Stomach (tissue), 9 donors: ENCODE measurements around the gene KTI12. TPM values are rescaled to one million over a fixed set of nuclear protein-coding genes. Genes with fewer than 3 reads are reported as not detected.
"Not testable (repeated sequence)": the region's sequence is repeated elsewhere in the genome, so short reads cannot be mapped to it uniquely, and the experiment has no call there.

ENCODE experiments used
- DNase-seq, 2 donors: peaks; one replicate each; pipeline versions ENCODE4 v3.0.0 to v3.0.0-alpha.2; 2013 to 2019
- H3K27ac ChIP-seq, 5 donors: fragments of 200-600 bp in 4 of 5; sonication (generic) in 4 of 5; one replicate each; pipeline ENCODE4 v1.5.1; 2013 to 2019; ENCODE audit warnings: mild to moderate bottlenecking in 1 of 5, moderate library complexity in 1 of 5
- H3K27me3 ChIP-seq, 3 donors: fragments of 200-600 bp; sonication (generic); one replicate each; pipeline ENCODE4 v1.5.1; 2017 to 2019; ENCODE audit warnings: mixed run types in 1 of 3
- H3K36me3 ChIP-seq, 4 donors: fragments of 200-600 bp; sonication (generic); 1 replicate in 3 of 4; 2 replicates in 1 of 4; pipeline ENCODE4 v1.5.1; 2016 to 2019
- H3K4me1 ChIP-seq, 4 donors: fragments of 200-600 bp; sonication (generic); one replicate each; pipeline ENCODE4 v1.5.1; 2016 to 2019
- H3K4me3 ChIP-seq, 4 donors: fragments of 200-600 bp; sonication (generic) in 3 of 4; one replicate each; pipeline ENCODE4 v1.5.1; 2016 to 2019; ENCODE audit warnings: mild to moderate bottlenecking in 1 of 4
- H3K9me3 ChIP-seq, 4 donors: fragments of 200-600 bp; sonication (generic); one replicate each; pipeline ENCODE4 v1.5.1; 2016 to 2019
- CTCF ChIP-seq, 7 experiments: fragments of 450-650 bp in 4 of 7; fragments of 200-600 bp in 3 of 7; sonication (generic) in 3 of 7; IDR thresholded peaks; one replicate each; pipeline ENCODE4 v1.5.1; 2016 to 2019; ENCODE audit warnings: antibody characterized with exemption in 7 of 7, control low read depth in 2 of 7, mild to moderate bottlenecking in 1 of 7
- EP300 ChIP-seq: sonication (generic); formaldehyde crosslinking; IDR thresholded peaks from one replicate; pipeline ENCODE4 v1.6.1; 2017; ENCODE audit warnings: antibody characterized with exemption
- POLR2A ChIP-seq, 4 donors: fragments of 450-650 bp; IDR thresholded peaks; one replicate each; pipeline ENCODE4 v1.6.1; 2016; ENCODE audit warnings: antibody characterized with exemption in 4 of 4, control low read depth in 2 of 4, mild to moderate bottlenecking in 1 of 4, moderate library complexity in 1 of 4
- POLR2AphosphoS5 ChIP-seq, 3 donors: sonication (generic); formaldehyde crosslinking; IDR thresholded peaks; one replicate each; pipeline ENCODE4 v1.6.1; 2016; ENCODE audit warnings: antibody characterized with exemption in 3 of 3
- WGBS, 5 donors: extraction: QIAGEN DNeasy Blood & Tissue Kit in 3 of 5; methylation state at CpG; one replicate each; pipeline versions ENCODE4 v1.1.5 to v1.1.7; 2013 to 2018; 5-methylcytosine and 5-hydroxymethylcytosine counted together
- intact Hi-C: fragments of 100-400 bp; cut with DNase I; formaldehyde crosslinking; loops from one replicate; pipeline ENCODE4 v1.15.1; 2023; ENCODE audit warnings: low total_unique reads
- polyA plus RNA-seq, 3 donors: library from polyadenylated mRNA; stranded (reverse); fragments of 200-250 nt; gene quantifications; one replicate each; pipeline ENCODE4 v1.2.3, GENCODE V29; 2013
- total RNA-seq, 5 donors: library from RNA; depleted of rRNA; stranded (reverse); fragments of >200 nt; gene quantifications; one replicate each; pipeline versions ENCODE4 v1.1.0 to v1.2.3, GENCODE V29; 2014 to 2016
- donor health status: healthy with polysubstance abuse.
- donor health status: Bipolar disorder and iron deficiency.
- donor health status: healthy.

The KTI12 gene
- total and polyA plus RNA-seq, 8 donors, result 4.2 to 15.4 (median 7.3) TPM

- TF ChIP-seq POLR2AphosphoS5 (IDR thresholded peaks at IDR 0.05) (no peak), CTCF (IDR thresholded peaks at IDR 0.05) (no peak), POLR2A (IDR thresholded peaks at IDR 0.05) (no peak), EP300 (no peak)
- Histone ChIP-seq H3K27me3 (no peaks in the 10 kb centered on the region), H3K27ac (no peak overlapping the region), H3K4me3 (peak overlapping the region in 3 of 4 donors; percentile 76 to 97 (median 81)), H3K36me3 (peaks cover 0 to 24% (median 23%) of the 10 kb centered on the region in 4 donors), H3K9me3 (no peaks in the 10 kb centered on the region), H3K4me1 (peaks cover 28 to 53% (median 40%) of the 10 kb centered on the region in 4 donors)
- 80 to 96% (median 86%) methylated on average over 1 of the region's 1 CpG for WGBS, 5 donors
- intact Hi-C loops, result no loop called here
- no peak for DNase-seq
These were observed 20.3 kb upstream of the KTI12 start for GRCh38 chr1:52053862-52054261.

DNA sequence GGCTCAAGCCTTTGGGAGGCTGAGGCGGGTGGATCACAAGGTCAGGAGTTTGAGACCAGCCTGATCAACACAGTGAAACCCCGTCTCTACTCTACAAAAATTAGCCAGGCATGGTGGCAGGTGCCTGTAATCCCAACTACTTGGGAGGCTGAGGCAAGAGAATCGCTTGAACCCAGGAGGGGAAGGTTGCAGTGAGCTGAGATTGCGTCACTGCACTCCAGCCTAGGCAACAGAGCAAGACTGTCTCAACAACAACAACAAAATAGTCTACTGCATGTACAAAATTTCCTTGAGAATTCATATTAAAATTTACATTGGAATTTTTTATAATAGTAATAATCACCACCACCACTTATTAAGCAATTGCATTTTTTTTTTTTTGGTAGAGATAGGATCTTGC lies 15.7 kb upstream of the KTI12 start:
- H3K27me3 ChIP-seq, DNase-seq, H3K27ac ChIP-seq, H3K4me3 ChIP-seq, intact Hi-C loops, H3K9me3 ChIP-seq: not testable (repeated sequence)
- 93 to 99% (median 97%) methylated on average over 4 of the region's 4 CpGs for whole genome bisulfite sequencing, 5 donors
- Histone ChIP-seq H3K36me3 (peaks cover 0 to 28% (median 25%) of the 10 kb centered on the region in 4 donors), H3K4me1 (peaks cover 7 to 27% (median 13%) of the 10 kb centered on the region in 4 donors)

GRCh38 chr1:52045666-52046195 lies 12.1 kb upstream of the KTI12 start:
- H3K4me1 ChIP-seq, H3K4me3 ChIP-seq, intact Hi-C loops, H3K27me3 ChIP-seq, H3K27ac ChIP-seq, DNase-seq, H3K9me3 ChIP-seq: not testable (repeated sequence)
- 94 to 98% (median 97%) methylated on average over 4 of the region's 4 CpGs for WGBS, 5 donors
- H3K36me3 ChIP-seq, result peaks cover 0 to 16% (median 14%) of the 10 kb centered on the region in 4 donors

- no peaks in the 10 kb centered on the region for H3K9me3 ChIP-seq
- 79 to 93% (median 92%) methylated on average over 2 of the region's 2 CpGs for WGBS, 5 donors
- H3K27me3 ChIP-seq, result no peaks in the 10 kb centered on the region
- no peak overlapping the region for H3K4me3 ChIP-seq
- no peak for TF ChIP-seq POLR2AphosphoS5 (IDR thresholded peaks at IDR 0.05)
- TF ChIP-seq CTCF (IDR thresholded peaks at IDR 0.05), result no peak
- TF ChIP-seq POLR2A (IDR thresholded peaks at IDR 0.05), result no peak
- TF ChIP-seq EP300, result no peak
- H3K27ac ChIP-seq, result no peak overlapping the region
- H3K4me1 ChIP-seq, result no peaks in the 10 kb centered on the region
- intact Hi-C loops, result no loop called here
- no peak for DNase-seq
- peaks cover 0 to 18% (median 17%) of the 10 kb centered on the region in 4 donors for H3K36me3 ChIP-seq
These were observed 11.6 kb upstream of the KTI12 start for GRCh38 chr1:52045236-52045635.

- Histone ChIP-seq H3K4me1 (peaks cover 0 to 7% (median 4%) of the 10 kb centered on the region in 4 donors), H3K36me3 (peaks cover 7 to 47% (median 44%) of the 10 kb centered on the region in 4 donors), H3K9me3 (no peaks in the 10 kb centered on the region), H3K27ac (no peak overlapping the region), H3K27me3 (no peaks in the 10 kb centered on the region), H3K4me3 (no peak overlapping the region)
- intact Hi-C loops, result no loop called here
- no peak for TF ChIP-seq EP300
- TF ChIP-seq POLR2A (IDR thresholded peaks at IDR 0.05), result no peak
- TF ChIP-seq CTCF (IDR thresholded peaks at IDR 0.05), result no peak
- TF ChIP-seq POLR2AphosphoS5 (IDR thresholded peaks at IDR 0.05), result no peak
- DNase-seq, result no peak
- 90 to 96% (median 94%) methylated on average over 4 of the region's 4 CpGs for WGBS, 5 donors
These were observed 8.1 kb upstream of the KTI12 start for GRCh38 chr1:52041551-52042185.
